ENCODE data around the gene C4orf36.

C4orf36 gene

GRCh38 chr4:86857341-86858052, 34.7 kb downstream of the C4orf36 start:
- no peak for DNase-seq (ENCODE audit: low spot score)

GRCh38 chr4:86856896-86857295, 35.3 kb downstream of the C4orf36 start:
- no peak for DNase-seq (ENCODE audit: low spot score)

- DNase-seq (ENCODE audit: low spot score): no peak
Measured at GRCh38 chr4:86855572-86855971, 36.6 kb downstream of the C4orf36 start.

GRCh38 chr4:86853209-86853608, 39.0 kb downstream of the C4orf36 start:
- DNase-seq (ENCODE audit: low spot score): no peak

- DNase-seq (ENCODE audit: low spot score): no peak
Measured at GRCh38 chr4:86848732-86849619, 43.2 kb downstream of the C4orf36 start, which contains the start of gene SLC10A6. Gene SLC10A6 (minus strand): TSS chr4:86849384. CDS start chr4:86849115, 269 bp downstream.

- DNase-seq (ENCODE audit: low spot score): no peak
Measured at GRCh38 chr4:86848136-86848535, 44.1 kb downstream of the C4orf36 start.

- DNase-seq (ENCODE audit: low spot score): no peak
Measured at GRCh38 chr4:86847571-86847970, 44.7 kb downstream of the C4orf36 start.

- no peak for DNase-seq (ENCODE audit: low spot score)
Measured at GRCh38 chr4:86846921-86847320, 45.3 kb downstream of the C4orf36 start.

- DNase-seq (ENCODE audit: low spot score): no peak
Measured at GRCh38 chr4:86845593-86845992, 46.6 kb downstream of the C4orf36 start.

- DNase-seq (ENCODE audit: low spot score): no peak
Measured at GRCh38 chr4:86841309-86841708, 50.9 kb downstream of the C4orf36 start.

GRCh38 chr4:86840858-86841257, 51.4 kb downstream of the C4orf36 start:
- DNase-seq (ENCODE audit: low spot score): no peak

- DNase-seq (ENCODE audit: low spot score): no peak
Measured at GRCh38 chr4:86837691-86838503, 54.3 kb downstream of the C4orf36 start.

GRCh38 chr4:86835677-86836076, 56.5 kb downstream of the C4orf36 start:
- DNase-seq (ENCODE audit: low spot score): no peak

GRCh38 chr4:86834901-86835300, 57.3 kb downstream of the C4orf36 start:
- no peak for DNase-seq (ENCODE audit: low spot score)

GRCh38 chr4:86833615-86834014, 58.6 kb downstream of the C4orf36 start:
- DNase-seq (ENCODE audit: low spot score): no peak

GRCh38 chr4:86831262-86832130, 60.7 kb downstream of the C4orf36 start:
- DNase-seq (ENCODE audit: low spot score): peak; percentile 19

Data from iPS-NIHi11 (cell line).